ENCODE results near the gene GRAMD1A. TPM values are rescaled to one million over a fixed set of nuclear protein-coding genes. Genes with fewer than 3 reads are reported as not detected.
"Not testable (repeated sequence)": the region's sequence is repeated elsewhere in the genome, so short reads cannot be mapped to it uniquely, and the experiment has no call there.

The GRAMD1A gene
- polyA plus RNA-seq, 1 donor = 53.2 TPM

DNA sequence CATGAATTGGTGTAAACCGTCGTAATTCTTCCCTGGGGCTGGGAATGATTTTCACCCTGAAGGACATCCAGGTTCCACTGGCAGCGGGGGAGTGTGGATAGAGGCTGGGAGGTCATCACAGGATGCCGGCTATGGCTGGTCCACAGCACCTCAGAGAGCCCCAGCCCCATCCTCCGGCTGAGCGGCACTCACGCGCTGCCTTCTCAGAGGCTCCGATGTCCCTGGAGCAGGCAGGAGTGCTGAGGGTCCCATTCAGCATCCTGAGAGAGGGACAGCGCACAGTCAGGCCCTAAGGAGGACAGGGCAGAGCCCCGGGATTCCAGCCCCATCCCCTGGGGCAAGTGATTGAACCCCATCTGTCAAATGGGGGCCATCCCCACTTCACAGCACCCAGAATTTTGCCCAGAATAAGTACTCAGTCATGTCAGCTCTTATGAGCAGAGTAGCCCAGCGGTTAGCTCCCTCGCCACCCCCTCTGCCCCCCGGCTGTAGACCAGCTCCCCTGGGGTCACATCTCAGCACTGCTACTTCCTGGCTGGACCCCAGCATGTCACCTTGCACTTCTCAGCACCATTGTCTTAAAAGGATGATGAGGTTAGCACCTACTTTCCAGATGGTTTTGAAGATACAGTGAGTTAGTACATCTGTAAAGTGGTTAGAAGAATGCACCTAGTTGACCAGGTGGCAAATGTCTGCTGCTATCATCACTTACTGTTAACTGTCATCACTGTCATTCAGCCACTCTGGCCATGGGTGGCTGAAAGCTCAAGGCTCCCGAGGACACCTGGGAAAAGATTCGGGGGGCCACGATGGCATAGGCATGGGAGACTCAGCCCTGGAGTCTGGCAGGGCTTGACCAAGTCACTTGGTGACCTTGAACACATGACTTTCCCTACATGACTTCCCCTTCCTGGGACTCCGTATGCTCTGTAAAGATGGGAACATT, 11.9 kb downstream of the GRAMD1A start:
- Histone ChIP-seq H3K27me3 (ENCODE audit: control insufficient read depth, insufficient read depth, low read length) (no peaks in the 10 kb centered on the region), H3K9me3 (ENCODE audit: control insufficient read depth, low read depth, low read length) (no peaks in the 10 kb centered on the region), H3K4me3 (ENCODE audit: low read length) (no peak overlapping the region), H3K36me3 (ENCODE audit: control insufficient read depth, insufficient read depth, low read length) (peaks cover 71% of the 10 kb centered on the region), H3K27ac (ENCODE audit: low read length) (no peak overlapping the region), H3K4me1 (ENCODE audit: control insufficient read depth, insufficient read depth, low read length) (peaks cover 3% of the 10 kb centered on the region)
- WGBS (ENCODE audit: insufficient coverage, low lambda C conversion rate) = no CpG with 5 or more reads among the region's 18 CpGs
- no peak for DNase-seq

DNA sequence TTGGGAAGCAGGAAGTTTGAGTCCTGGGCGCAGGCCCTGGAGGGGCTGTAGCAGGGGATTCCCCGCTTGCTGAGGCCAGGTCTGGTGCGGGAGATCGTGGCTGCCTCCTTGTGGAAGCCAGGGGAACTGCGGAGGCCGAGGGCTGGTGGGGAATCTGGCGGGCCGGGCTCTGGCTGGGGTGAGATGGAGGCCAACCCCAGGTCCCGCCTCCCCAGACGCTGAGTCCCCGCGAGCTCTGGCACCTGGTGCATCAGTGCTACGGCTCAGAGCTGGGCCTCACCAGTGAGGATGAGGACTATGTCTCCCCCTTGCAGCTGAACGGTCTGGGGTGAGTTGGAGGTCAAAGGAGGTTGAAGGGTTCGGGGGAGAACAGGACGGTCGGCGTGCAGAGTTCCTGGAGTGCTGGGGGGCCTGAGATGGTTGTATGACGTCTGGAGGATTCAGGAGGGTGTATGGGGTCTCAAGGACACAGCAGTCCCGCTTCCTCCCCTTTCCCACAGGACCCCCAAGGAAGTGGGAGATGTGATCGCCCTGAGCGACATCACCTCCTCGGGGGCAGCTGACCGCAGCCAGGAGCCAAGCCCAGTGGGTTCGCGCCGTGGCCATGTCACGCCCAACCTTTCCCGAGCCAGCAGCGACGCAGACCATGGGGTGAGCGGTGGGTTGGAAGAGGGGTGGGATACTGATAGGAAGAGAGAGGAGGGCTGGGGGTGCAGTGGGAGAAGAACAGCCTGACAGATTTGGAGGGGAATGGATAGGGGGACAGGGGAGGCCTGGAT, 13.1 kb downstream of the GRAMD1A start:
- H3K36me3 ChIP-seq (ENCODE audit: control insufficient read depth, insufficient read depth, low read length) = peaks cover 80% of the 10 kb centered on the region
- H3K4me3 ChIP-seq (ENCODE audit: low read length) = no peak overlapping the region
- DNase-seq = peak; percentile 62 to 63
- no peaks in the 10 kb centered on the region for H3K9me3 ChIP-seq (ENCODE audit: control insufficient read depth, low read depth, low read length)
- WGBS (ENCODE audit: insufficient coverage, low lambda C conversion rate) = no CpG with 5 or more reads among the region's 32 CpGs
- no peaks in the 10 kb centered on the region for H3K27me3 ChIP-seq (ENCODE audit: control insufficient read depth, insufficient read depth, low read length)
- H3K4me1 ChIP-seq (ENCODE audit: control insufficient read depth, insufficient read depth, low read length) = no peaks in the 10 kb centered on the region
- H3K27ac ChIP-seq (ENCODE audit: low read length) = no peak overlapping the region

DNA sequence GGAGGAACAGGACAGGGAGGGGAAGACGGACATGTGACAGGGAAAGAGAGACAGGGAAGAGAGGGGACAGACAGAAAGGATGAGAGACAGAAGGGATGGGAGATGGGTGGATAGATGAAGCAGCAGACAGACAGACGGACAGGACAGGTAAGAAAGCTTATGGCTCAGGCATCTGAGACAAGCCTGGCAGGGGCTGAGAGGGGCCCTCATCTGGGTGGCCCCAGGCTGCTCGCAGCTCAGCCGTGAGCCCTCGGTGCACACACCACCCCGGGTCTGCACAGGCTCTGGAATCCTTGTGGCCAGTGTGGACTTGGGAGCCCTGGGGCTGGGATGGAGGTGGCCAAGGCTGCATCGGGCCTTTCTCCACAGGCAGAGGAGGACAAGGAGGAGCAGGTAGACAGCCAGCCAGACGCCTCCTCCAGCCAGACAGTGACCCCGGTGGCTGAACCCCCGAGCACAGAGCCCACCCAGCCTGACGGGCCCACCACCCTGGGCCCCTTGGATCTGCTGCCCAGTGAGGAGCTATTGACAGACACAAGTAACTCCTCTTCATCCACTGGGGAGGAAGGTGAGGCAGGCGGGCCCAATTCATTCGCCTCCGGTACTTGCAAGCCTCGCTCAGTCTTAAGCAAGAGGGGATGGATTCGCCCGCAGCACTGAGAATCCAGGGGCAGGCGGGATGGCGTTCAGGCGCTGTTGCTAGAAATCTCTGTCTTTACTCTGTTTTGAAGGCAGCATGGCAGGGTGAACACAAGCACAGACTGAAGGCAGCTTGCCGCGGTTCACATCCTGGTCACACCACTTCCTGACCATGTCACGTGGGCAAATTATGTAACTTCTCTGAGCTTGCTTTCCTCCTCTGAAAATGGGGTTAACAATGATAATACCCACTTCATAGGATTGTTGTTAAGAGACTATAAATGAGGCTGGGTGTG, 14.0 kb downstream of the GRAMD1A start:
- WGBS (ENCODE audit: insufficient coverage, low lambda C conversion rate) = no CpG with 5 or more reads among the region's 23 CpGs
- no peaks in the 10 kb centered on the region for H3K27me3 ChIP-seq (ENCODE audit: control insufficient read depth, insufficient read depth, low read length)
- no peak overlapping the region for H3K4me3 ChIP-seq (ENCODE audit: low read length)
- H3K4me1 ChIP-seq (ENCODE audit: control insufficient read depth, insufficient read depth, low read length) = no peaks in the 10 kb centered on the region
- no peak for DNase-seq
- H3K9me3 ChIP-seq (ENCODE audit: control insufficient read depth, low read depth, low read length) = peaks cover under 1% of the 10 kb centered on the region
- peaks cover 85% of the 10 kb centered on the region for H3K36me3 ChIP-seq (ENCODE audit: control insufficient read depth, insufficient read depth, low read length)
- no peak overlapping the region for H3K27ac ChIP-seq (ENCODE audit: low read length)

DNA sequence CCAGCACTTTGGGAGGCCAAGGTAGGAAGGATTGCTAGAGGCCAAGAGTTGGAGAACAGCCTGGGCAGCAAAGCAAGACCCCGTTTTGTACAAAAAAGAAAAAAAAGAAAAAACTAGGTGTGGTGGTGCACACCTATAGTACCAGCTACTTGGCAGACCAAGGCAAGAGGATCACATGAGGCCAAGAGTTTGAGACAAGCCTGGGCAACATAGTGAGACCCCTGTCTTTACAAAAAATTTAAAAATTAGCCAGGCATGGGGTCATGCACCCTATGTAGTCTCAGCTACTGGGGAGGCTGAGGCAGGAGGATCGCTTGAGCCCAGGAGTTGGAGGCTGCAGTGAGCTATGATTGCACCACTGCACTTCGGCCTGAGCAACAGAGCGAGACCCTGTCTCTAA, 14.7 kb downstream of the GRAMD1A start:
- DNase-seq; H3K9me3 ChIP-seq (ENCODE audit: control insufficient read depth, low read depth, low read length); H3K27ac ChIP-seq (ENCODE audit: low read length); H3K4me1 ChIP-seq (ENCODE audit: control insufficient read depth, insufficient read depth, low read length); H3K27me3 ChIP-seq (ENCODE audit: control insufficient read depth, insufficient read depth, low read length); H3K4me3 ChIP-seq (ENCODE audit: low read length): not testable (repeated sequence)
- peaks cover 86% of the 10 kb centered on the region for H3K36me3 ChIP-seq (ENCODE audit: control insufficient read depth, insufficient read depth, low read length)
- 100% methylated on average over 1 of the region's 4 CpGs for WGBS (ENCODE audit: insufficient coverage, low lambda C conversion rate)

DNA sequence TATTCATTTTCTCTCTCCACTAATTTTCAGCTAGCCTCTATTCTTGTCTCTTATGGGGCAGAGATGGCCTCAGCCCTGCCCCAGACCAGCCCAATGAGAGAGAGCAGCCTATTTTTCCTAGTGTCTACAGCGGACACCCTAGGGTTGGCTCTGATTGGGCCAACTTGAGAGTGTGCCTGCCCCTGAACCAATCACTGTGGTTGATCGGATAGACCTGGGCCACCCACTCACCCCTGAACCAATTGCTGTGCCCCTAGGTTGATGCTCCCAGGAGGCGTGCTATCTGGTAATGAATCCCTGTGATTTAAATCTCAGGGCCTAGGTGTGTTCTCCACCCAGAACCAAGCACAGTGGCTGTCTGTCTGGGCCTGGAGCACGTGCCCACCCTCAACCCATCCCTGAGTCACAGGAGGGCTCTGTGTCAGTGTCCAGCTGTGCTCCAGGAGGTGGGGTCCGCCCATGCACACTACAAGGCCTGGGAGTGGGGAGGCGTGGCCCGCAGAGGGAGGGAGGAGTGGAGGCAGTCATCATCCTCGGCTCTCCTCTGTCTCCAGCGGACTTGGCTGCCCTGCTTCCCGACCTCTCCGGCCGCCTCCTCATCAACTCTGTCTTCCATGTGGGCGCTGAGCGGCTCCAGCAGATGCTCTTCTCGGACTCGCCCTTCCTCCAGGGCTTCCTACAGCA, 15.3 kb downstream of the GRAMD1A start:
- no peak for DNase-seq
- Histone ChIP-seq H3K4me1 (ENCODE audit: control insufficient read depth, insufficient read depth, low read length) (no peaks in the 10 kb centered on the region), H3K27me3 (ENCODE audit: control insufficient read depth, insufficient read depth, low read length) (no peaks in the 10 kb centered on the region), H3K4me3 (ENCODE audit: low read length) (no peak overlapping the region), H3K9me3 (ENCODE audit: control insufficient read depth, low read depth, low read length) (peaks cover 2% of the 10 kb centered on the region), H3K27ac (ENCODE audit: low read length) (no peak overlapping the region), H3K36me3 (ENCODE audit: control insufficient read depth, insufficient read depth, low read length) (peaks cover 81% of the 10 kb centered on the region)
- no CpG with 5 or more reads among the region's 16 CpGs for WGBS (ENCODE audit: insufficient coverage, low lambda C conversion rate)

DNA sequence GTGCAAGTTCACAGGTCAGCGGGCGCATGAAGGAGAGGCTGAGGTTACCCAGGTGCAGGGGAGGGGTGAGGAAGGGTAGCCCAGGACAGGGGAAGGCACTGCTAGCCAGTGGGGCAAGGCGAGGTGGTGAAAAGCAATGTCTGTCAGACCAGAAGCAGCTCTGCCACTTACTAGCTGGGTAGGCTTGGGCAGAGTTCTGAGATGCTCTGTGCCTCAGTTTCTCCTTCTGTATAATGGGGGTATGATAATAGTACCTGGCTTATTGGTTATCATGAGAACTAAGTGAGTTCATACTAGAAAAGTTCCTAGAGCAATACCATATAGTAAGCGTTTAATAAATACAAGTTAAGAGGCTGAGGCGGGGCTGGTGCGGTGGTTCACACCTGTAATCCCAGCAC, 15.8 kb downstream of the GRAMD1A start:
- no CpG with 5 or more reads among the region's 6 CpGs for WGBS (ENCODE audit: insufficient coverage, low lambda C conversion rate)
- Histone ChIP-seq H3K27ac (ENCODE audit: low read length) (no peak overlapping the region), H3K4me3 (ENCODE audit: low read length) (no peak overlapping the region), H3K36me3 (ENCODE audit: control insufficient read depth, insufficient read depth, low read length) (peaks cover 81% of the 10 kb centered on the region), H3K4me1 (ENCODE audit: control insufficient read depth, insufficient read depth, low read length) (no peaks in the 10 kb centered on the region), H3K27me3 (ENCODE audit: control insufficient read depth, insufficient read depth, low read length) (no peaks in the 10 kb centered on the region), H3K9me3 (ENCODE audit: control insufficient read depth, low read depth, low read length) (peaks cover 2% of the 10 kb centered on the region)
- no peak for DNase-seq

DNA sequence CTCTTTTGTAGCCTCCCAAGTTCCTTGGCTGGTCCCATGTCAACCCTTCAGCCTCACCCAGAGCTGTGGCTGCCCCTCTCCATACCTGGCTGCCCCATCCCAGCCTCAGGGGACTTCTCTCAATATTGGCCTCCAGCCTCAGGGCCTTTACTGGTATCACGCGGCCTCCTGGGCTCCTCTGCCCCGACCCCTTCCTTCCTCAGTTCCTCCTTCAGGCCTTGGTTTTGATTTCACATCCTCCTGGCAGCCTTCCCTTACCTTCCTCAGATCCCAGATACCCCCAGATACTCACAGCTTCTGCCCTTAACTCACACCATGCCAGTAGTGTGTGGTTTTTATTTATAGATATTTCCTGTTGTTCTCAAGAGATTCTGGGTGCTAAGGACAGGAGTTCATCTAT, 17.4 kb downstream of the GRAMD1A start:
- WGBS (ENCODE audit: insufficient coverage, low lambda C conversion rate) = no CpG with 5 or more reads among the region's 3 CpGs

DNA sequence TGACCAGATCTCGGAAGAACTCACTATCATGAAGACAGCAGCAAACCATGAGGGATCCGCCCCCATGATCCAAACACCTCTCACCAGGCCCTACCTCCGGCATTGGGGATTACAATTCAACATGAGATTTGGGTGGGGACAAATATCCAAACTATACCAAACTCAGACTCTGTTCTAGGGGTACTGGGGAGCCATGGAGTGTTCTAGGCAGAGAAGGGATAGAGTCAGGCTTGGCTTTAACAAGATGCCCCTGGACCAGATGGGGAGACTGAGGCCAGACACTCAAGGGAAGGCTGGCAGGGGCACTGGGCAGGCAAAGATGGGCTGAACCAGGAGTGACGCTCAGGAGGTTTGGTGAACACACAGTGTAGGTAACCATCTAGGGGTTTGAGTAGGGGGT, 18.3 kb downstream of the GRAMD1A start:
- no peaks in the 10 kb centered on the region for H3K27me3 ChIP-seq (ENCODE audit: control insufficient read depth, insufficient read depth, low read length)
- H3K4me1 ChIP-seq (ENCODE audit: control insufficient read depth, insufficient read depth, low read length) = no peaks in the 10 kb centered on the region
- no CpG with 5 or more reads among the region's 4 CpGs for whole genome bisulfite sequencing (ENCODE audit: insufficient coverage, low lambda C conversion rate)
- no peak for DNase-seq
- no peak overlapping the region for H3K27ac ChIP-seq (ENCODE audit: low read length)
- H3K36me3 ChIP-seq (ENCODE audit: control insufficient read depth, insufficient read depth, low read length) = peaks cover 84% of the 10 kb centered on the region
- H3K9me3 ChIP-seq (ENCODE audit: control insufficient read depth, low read depth, low read length) = peaks cover 2% of the 10 kb centered on the region
- no peak overlapping the region for H3K4me3 ChIP-seq (ENCODE audit: low read length)

More for the DNA sequence above, 17.4 kb downstream of the GRAMD1A start:
- Histone ChIP-seq H3K4me3 (ENCODE audit: low read length) (no peak overlapping the region), H3K27ac (ENCODE audit: low read length) (no peak overlapping the region), H3K9me3 (ENCODE audit: control insufficient read depth, low read depth, low read length) (peaks cover 2% of the 10 kb centered on the region), H3K4me1 (ENCODE audit: control insufficient read depth, insufficient read depth, low read length) (no peaks in the 10 kb centered on the region), H3K27me3 (ENCODE audit: control insufficient read depth, insufficient read depth, low read length) (no peaks in the 10 kb centered on the region), H3K36me3 (ENCODE audit: control insufficient read depth, insufficient read depth, low read length) (peaks cover 80% of the 10 kb centered on the region)
- DNase-seq = no peak

DNA sequence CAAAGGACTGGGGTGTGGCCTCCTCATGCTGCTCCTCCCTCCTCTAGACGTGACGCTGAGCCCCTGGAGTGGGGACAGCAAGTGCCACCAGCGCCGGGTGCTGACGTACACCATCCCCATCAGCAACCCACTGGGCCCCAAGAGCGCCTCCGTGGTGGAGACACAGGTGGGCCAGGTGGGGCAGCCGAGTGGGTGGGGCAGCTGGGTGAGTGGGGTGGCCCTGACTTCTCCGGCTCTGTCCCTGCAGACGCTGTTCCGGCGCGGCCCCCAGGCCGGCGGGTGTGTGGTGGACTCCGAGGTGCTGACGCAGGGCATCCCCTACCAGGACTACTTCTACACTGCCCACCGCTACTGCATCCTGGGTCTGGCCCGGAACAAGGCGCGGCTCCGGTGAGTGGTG, 19.0 kb downstream of the GRAMD1A start:
- H3K27ac ChIP-seq (ENCODE audit: low read length) = no peak overlapping the region
- peaks cover 2% of the 10 kb centered on the region for H3K9me3 ChIP-seq (ENCODE audit: control insufficient read depth, low read depth, low read length)
- H3K4me3 ChIP-seq (ENCODE audit: low read length) = no peak overlapping the region
- no peaks in the 10 kb centered on the region for H3K27me3 ChIP-seq (ENCODE audit: control insufficient read depth, insufficient read depth, low read length)
- no CpG with 5 or more reads among the region's 22 CpGs for whole genome bisulfite sequencing (ENCODE audit: insufficient coverage, low lambda C conversion rate)
- DNase-seq = no peak
- H3K36me3 ChIP-seq (ENCODE audit: control insufficient read depth, insufficient read depth, low read length) = peaks cover 84% of the 10 kb centered on the region
- H3K4me1 ChIP-seq (ENCODE audit: control insufficient read depth, insufficient read depth, low read length) = no peaks in the 10 kb centered on the region

Measured in large intestine (tissue), 3 donors.